Measurements from ENCODE around the gene MTG2. TPM values are rescaled to one million over a fixed set of nuclear protein-coding genes. Genes with fewer than 3 reads are reported as not detected.

The MTG2 gene
- total and polyA plus RNA-seq, 2 of the 13 experiments (the other 11 are each of a cell fraction or from before 2014, with no cell fraction given) = 20.4 to 37.8 TPM

DNA sequence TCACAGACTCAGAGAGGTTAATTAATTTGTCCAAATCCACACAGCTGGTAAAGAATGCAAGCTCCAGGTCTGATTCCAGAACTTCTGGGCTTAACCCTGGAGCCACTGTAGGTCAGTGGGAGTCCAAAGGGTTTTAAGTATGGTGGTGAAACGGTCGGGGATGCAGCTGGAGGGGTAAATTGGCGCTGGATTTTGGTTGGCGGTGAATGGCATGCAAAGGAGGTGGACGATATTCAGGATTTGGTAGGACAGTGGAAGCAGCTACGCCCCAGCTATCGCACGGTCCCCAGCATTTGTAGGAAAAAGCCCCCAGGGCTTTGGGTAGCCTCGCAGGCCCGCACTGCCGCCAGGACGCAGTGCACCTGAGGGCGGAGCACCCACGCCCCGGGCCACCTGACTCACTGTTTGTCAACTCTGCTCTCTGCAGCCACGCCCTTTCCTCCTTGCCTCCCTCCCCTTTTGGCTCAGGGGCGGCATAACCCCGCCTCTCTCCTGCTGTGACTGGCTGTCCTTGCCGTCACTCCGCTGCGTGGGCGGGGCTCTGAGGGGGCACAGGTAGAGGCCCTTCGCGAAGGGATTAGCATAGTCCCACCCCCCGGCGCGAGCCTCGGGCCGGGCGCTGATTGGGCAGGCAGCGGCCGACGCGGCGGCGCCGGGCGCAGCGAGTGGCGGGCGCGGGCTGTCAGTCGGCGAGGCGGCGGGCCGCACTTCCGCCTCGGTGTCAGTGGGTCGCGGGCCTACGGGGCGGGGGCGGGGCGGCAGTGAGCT is 55.2 kb downstream of the MTG2 start, which contains the start of gene OSBPL2 (continued):
- TF ChIP-seq, protein P1, sequence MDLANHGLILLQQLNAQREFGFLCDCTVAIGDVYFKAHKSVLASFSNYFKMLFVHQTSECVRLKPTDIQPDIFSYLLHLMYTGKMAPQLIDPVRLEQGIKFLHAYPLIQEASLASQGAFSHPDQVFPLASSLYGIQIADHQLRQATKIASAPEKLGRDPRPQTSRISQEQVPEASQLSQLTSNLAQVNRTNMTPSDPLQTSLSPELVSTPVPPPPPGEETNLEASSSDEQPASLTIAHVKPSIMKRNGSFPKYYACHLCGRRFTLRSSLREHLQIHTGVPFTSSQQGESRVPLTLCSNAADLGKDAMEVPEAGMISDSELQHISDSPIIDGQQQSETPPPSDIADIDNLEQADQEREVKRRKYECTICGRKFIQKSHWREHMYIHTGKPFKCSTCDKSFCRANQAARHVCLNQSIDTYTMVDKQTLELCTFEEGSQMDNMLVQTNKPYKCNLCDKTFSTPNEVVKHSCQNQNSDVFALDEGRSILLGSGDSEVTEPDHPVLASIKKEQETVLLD (CRISPR knock-in tag; IDR thresholded peaks at IDR 0.05; ENCODE audit: low read depth) = no peak; the same call in 1 of the 2 replicates
- TF ChIP-seq KLF12 (CRISPR knock-in tag; IDR thresholded peaks at IDR 0.05; ENCODE audit: borderline replicate concordance) (peak; percentile 90), DNMT1 (CRISPR knock-in tag; IDR thresholded peaks at IDR 0.05) (no peak), ARNTL (CRISPR knock-in tag; IDR thresholded peaks at IDR 0.05) (peak; percentile 99), ZNF737 (CRISPR knock-in tag; IDR thresholded peaks at IDR 0.05; ENCODE audit: borderline replicate concordance) (no peak), SMARCC2 (IDR thresholded peaks at IDR 0.05) (no peak), FOXK1 (CRISPR knock-in tag; IDR thresholded peaks at IDR 0.05; ENCODE audit: borderline replicate concordance, low read depth) (peak; percentile 97; the same call in 1 of the 2 replicates), MXI1 (IDR thresholded peaks at IDR 0.05; ENCODE audit: borderline replicate concordance, low read depth, low read length) (peak; percentile 99), TARDBP (CRISPR knock-in tag; IDR thresholded peaks at IDR 0.05) (no peak), ZNF652 (CRISPR knock-in tag; IDR thresholded peaks at IDR 0.05; ENCODE audit: borderline replicate concordance, low read depth) (0 out of 2 replicates have a peak, but pooled peaks have one; percentile 10), STAG1 (CRISPR knock-in tag; IDR thresholded peaks at IDR 0.05) (no peak), GFI1 (CRISPR knock-in tag; IDR thresholded peaks at IDR 0.05; ENCODE audit: borderline replicate concordance) (no peak)
- TF ChIP-seq, protein P2, sequence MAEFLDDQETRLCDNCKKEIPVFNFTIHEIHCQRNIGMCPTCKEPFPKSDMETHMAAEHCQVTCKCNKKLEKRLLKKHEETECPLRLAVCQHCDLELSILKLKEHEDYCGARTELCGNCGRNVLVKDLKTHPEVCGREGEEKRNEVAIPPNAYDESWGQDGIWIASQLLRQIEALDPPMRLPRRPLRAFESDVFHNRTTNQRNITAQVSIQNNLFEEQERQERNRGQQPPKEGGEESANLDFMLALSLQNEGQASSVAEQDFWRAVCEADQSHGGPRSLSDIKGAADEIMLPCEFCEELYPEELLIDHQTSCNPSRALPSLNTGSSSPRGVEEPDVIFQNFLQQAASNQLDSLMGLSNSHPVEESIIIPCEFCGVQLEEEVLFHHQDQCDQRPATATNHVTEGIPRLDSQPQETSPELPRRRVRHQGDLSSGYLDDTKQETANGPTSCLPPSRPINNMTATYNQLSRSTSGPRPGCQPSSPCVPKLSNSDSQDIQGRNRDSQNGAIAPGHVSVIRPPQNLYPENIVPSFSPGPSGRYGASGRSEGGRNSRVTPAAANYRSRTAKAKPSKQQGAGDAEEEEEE (CRISPR knock-in tag; IDR thresholded peaks at IDR 0.05; ENCODE audit: borderline replicate concordance) = no peak
- TF ChIP-seq, protein P3, sequence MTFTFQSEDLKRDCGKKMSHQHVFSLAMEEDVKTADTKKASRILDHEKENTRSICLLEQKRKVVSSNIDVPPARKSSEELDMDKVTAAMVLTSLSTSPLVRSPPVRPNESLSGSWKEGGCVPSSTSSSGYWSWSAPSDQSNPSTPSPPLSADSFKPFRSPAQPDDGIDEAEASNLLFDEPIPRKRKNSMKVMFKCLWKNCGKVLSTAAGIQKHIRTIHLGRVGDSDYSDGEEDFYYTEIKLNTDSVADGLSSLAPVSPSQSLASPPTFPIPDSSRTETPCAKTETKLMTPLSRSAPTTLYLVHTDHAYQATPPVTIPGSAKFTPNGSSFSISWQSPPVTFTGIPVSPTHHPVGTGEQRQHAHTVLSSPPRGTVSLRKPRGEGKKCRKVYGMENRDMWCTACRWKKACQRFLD (CRISPR knock-in tag; IDR thresholded peaks at IDR 0.05; ENCODE audit: borderline replicate concordance) = peak; percentile 67; the same call in 1 of the 2 replicates

Data from HepG2 (cell line).